GM18907 (cell line): ENCODE measurements around the gene TMEM145.

Experiments used
- ATAC-seq: cut with Tn5 transposase; IDR thresholded peaks from one replicate; pipeline ENCODE4 v1.9.1; 2021; ENCODE audit warnings: mild to moderate bottlenecking, moderate library complexity; ENCODE audit not compliant: unreplicated experiment

Gene TMEM145

DNA sequence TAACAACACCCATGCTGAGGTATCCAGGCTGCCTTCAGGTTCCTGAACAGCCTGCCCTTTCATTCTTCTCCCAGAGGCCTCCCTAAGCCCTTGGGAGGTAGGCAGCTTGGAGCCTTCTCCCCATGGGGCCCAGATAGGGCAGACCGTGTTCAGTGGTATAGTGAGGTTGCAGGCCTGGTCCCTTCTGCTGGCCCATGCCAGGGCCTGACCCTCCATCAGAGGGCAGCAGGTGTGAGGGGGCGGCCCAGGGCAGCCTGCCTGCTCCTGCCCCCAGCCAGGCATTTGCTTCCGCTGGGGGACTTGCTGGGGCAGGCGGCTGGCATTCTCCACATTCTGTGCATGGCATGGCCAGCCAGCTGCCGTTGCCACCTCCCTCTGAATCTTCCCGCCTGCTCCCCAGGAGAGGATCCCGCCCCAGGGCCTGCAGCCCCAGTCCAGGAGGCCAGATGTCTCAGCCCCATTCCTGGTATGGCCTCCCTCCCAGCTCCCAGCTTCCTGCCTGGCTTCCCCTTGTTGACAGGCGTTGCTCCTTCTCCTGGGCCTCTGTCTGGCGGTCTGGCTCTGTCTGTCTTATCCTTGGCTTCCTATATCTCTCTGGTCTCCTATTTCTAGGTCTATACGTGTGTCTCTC, 35.2 kb upstream of the TMEM145 start:
- no peak for ATAC-seq

DNA sequence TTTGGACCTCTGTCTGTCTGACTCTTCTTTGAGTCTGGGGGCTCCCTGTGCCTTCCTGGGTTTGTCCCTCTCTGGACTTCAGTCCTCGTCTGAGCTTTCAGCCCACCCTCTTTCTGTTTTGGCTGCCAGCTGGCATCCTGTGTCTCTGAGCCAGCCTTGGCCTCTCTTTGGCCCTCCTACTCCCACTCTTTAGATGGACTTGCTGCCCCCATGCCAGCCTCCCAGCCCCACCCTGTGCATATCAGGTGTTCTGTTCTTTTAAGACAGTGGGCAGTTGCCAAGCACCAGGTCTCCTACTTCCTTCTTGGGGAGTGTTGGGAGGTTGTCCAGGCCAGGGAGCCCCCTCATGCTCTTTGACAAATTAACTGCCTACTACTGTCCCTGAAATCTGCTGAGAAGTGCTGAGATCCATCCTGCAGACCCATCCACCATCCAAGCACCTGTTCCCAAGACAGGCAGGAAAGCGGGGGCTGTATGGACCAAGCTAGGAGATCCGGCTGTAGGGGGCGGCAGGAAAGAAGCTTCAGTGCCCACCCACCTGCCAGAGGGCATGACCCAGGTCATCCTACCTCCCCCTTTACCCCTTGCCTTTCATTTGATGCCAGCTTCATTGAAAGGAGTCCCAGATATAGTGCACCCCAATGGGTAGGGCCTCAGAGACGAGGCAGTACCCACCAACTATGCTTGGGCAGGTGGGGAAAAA, 34.5 kb upstream of the TMEM145 start:
- ATAC-seq = no peak

DNA sequence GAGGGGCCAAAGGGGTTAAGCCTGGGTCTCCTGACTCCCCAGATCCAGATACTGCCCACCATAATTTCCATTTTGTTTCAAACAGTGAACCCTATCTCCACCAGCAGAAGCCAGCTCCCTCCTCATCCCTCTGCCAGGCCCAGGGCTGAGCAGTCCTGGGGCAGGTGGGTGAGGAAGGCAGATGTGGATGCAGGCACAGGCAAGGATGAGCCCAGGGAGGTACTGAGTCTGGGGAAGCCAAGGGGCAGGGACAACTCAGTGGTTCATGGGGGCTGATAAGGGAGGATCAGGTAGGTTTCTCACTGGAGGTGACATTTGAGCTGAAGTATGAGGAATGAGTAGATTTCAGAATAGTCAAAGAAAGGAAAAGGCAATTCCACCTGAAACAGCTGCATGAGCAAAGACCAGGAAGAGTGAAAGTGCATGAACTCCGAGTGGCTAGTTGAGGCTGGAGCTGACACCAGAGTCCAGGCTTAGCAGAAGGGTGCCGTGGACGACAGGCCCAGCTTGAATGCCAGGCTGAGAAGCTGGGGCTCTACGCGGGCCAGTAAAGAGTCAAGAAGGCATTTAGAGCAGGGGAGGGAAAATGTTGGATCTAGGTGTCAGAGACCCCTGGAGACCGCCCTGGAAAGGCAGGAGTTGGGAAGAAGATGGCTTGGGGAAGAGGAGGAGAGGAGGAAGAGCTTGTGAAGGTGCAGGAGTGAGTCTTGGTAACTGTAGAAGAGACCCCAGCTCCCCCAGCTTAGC, 33.8 kb upstream of the TMEM145 start:
- no peak for ATAC-seq

DNA sequence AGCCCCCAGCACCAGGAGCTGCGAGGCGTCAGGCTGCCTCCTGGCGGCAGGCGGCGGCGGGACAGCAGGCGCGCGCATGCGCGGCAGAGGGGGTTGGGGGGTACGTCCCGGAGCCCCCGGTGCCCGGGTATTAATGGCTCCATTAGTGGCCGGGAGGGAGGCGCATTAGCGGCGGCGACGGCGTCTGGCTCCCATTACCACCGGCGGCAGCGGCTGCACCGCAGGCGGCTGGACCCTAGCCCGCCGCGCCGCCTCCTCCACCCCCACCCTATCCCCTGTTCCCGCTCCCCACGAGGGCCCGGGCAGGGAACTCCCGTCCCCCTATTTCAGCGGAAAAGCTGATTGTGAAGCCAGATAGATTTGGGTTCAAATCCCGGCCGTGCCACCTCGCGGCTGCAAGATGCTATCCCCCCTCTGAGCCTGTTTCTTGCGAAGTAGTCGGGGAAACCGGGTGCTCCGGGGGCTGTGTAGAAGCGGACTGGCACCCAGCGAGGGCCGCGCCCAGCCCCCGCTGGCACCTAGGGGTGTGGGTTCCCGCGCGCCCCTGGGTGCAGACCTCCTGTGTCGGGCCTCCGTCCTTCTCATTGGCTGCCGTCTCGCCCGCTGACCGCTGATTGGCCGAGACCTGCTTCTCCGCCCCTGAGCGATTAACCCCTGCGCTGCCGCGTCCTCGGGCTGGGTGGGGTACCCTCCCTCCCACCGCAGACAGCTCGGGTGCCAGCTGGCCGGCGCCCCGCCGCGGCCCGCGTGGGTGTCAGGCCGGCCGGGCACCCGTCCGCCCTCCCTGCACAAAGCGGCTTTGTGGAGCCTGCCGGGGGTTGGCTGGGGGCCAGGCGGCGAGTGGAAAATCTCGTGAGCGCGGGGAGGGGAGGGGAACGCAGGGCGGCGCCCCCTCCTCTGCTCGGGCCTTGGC, 33.0 kb upstream of the TMEM145 start:
- ATAC-seq = peak; percentile 30

DNA sequence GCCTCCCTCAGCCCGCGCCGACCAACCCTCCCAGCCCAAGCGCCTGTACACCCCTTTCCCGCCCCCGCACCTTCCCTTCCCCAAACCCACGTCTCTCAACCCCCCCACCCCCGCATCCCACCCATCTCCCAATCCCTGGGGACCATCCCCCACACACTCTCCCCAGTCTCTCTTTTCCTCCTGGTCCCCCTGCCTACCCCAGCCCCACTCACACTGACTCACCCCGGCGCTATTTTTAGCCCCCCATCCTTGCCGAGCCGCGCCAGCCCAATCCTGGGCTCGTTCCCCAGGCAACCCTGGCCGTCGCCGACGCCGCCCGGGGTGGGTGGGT, 32.3 kb upstream of the TMEM145 start:
- ATAC-seq = no peak

DNA sequence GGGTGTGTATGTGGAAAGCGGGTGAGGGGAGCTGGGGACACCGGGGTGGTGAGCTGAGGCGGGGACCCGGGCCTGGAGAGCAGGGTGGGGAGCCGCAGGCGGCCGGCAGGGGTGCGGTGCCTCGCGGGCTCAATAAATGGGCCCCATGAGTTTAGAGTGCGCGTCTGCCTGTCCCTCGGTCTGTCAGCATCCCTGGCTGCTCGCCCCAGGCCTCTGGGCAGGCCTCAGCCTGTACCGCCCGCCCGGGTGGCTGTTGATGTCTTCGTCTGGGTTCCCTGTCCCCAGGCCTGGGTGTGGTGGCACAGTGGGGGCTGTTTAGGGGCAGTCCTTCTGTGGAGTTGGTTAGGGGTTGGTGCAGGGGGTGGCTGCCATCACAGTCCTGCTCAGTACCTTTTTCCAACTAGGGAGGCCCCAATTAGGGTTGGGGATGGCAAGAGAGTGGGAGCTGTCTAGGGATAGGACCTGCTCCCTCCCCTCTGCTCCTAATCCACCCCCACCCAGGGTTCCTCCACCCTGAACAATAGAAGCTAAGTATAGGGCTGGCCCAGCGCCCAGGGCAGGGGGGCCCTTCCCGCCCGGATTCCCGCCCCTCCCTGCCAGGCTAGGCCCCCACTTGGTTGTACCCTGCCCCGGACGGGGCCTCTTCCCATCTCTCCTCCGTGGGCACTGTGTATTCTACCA, 31.8 kb upstream of the TMEM145 start:
- ATAC-seq = no peak

DNA sequence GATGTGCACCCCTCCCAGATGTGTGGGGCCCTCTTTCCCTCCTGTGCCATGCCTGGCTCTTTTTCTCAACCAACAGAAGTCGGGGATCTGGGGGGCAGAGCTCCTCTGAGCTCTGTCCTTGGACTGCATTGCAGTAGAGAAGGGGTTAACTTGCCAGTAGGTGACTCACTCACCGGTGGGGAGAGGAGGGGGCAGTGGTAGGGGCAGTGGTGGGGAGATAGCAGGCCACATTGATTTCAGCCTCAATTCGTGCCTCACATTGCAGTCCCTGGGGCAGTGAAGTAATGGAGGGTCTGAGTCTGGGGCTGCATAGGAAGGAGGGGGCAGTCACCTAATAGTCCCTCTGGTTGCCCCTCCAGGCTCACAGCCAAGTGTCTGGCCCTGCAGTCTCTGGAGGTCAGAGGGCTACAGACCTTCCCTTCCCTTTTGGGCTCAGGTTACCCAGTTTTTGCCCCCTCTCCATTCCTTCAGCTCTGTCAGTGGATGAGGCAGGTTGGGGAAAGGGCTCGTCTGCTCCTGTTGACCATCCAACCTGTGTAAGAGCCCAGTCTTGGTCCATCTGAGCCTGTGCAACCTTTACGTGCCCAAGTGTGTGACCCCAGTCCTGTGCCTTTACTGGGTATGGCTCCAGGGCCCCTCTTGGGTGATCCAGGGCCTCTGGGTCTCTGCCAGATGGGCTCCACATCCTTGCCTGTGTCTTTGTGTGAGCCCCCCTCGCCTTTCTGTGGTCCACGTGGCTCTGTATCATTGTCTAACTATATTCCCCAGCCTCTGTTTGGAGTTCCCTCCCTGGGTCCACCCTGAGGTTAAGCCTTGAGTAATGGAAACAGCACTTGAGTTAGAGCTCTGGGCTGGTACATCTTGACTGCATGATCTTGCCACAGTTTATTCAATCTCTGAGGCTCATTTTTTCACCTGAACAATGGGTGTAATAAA, 31.0 kb upstream of the TMEM145 start:
- no peak for ATAC-seq

DNA sequence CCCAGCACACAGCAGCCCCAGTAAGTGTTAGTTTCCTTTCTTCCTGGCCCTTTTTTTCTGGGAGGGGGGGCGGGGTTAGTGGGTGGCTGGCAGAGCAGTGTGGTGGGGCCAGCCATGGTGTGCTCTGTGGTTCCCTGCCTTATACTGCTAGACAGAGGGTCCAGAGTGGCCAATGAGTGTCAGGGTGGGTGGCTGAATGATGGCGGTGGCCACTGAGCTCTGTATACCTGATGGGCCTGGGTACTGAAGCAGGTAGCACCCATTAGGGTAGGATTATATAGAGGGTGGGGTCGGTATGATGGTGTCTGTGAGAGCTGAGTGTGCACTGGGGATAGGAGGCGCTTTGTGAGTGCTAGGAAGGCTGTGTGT, 30.3 kb upstream of the TMEM145 start:
- no peak for ATAC-seq

DNA sequence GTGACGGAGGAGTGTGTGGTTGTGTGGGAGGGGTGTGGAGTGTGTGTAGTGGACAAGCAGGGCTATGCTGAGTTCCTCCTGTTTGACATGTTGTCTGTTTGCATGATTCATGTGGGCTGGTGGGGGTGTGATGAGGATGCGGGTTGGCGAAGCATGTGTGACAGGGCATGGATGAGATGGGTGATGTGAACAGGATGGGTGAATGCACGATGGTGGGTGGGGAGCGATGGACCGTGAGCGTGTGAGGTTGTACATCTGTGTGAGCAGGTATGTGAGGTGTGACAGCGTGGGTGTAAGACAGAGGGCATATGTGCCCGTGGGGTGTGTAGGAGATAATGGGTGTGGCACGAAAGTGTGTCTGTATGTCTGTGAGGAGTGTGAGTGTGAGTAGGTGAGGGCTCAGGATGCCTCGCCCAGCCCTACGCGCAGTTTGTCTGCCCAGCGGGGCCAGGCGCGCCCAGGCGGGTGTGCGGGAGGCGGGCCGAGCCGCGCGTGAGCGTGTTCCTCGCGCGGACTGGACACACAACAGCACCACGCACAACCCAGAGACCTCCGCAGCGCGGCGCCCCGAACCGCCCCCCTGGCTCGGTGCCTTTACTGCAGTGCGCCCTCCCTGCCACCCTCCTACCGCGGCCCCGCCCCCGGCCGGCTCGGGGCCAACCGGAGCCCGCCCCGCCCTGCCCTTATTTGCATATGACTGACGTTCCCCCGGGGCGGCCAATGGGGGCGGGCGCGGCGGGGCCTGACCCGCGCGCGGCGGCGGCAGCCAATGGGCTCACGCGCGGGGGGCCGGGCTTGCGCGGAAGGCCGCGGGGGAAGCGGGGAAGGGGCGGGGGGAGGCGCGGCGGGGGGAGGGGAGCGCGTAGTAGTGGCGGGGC, 29.7 kb upstream of the TMEM145 start:
- ATAC-seq = peak; percentile 48

DNA sequence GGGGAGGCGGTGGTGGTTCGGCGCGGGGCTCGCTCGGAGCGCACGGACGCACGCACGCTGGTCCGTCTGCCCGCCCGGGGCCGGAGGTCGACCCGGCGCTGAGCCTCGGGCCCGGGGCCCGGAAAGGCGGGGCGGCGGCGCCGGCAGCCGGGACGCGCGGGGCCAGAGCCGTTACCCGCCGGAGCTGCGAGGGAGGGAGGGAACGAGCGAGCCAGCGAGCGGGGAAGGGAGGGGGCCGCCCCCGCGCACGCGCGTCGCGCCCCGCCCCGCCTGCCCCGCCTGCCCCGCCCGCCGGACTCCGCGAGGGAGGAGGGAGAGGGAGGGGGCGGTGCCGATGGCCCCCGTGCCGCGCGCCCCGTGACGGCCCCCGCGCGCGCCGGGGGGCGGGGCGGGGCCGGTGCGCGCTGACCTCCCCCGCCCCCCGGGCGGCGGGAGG, 29.0 kb upstream of the TMEM145 start:
- ATAC-seq = peak; percentile 29

DNA sequence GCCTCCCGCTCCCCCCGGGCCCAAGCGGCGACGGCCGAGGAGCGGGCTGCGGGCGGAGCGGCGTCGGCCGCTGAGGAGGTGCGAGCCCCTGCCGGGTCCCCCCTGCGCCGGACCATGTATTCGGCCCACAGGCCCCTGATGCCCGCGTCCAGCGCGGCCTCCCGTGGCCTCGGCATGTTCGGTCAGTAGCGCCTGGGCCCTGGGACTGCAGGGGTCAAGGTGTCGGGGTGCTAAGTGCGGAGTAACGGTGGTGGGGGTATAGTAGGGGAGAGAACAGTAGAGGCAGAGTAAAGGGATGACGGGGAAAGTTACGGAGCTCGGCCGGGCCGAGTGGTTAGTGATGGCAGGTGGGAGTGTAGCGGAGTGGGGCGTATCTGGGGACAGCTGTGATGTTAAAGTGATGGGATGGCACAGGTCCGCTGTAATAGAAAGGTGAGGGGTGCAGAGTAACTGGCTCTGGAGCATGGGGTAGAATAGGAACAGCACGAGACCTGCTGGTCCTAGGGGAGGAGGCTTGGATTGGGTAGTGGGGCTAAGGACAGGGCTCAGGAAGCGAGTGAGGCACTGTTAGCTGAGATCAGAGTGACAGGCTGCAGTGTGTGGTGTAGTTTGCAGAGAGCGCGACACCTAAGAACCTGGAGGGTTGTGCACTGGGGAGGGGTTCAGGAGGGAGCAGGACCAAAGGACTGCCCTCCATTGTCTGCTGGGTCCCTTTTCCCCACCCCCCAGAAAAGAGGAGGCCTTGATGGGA, 28.3 kb upstream of the TMEM145 start:
- ATAC-seq = no peak

DNA sequence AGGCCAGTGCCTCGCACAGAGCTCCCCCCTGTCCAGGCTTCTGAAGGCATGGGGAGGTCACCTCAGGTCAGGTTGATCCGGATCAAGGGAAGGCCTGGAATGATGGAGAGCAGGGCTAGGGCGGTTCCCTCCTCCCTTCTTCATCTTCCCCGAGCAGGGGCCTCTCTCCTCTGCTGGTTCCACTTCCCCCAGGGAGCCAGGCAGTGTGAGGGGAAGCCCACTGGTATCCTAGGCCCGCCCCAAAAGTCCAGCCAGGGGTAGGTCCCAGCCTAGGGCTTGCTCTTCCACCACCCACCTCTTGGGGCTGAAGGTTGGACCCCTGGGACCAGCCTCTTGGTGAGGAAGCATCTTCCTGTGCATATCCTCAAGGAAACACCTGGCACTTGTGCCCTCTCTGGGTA, 27.6 kb upstream of the TMEM145 start:
- ATAC-seq = no peak

DNA sequence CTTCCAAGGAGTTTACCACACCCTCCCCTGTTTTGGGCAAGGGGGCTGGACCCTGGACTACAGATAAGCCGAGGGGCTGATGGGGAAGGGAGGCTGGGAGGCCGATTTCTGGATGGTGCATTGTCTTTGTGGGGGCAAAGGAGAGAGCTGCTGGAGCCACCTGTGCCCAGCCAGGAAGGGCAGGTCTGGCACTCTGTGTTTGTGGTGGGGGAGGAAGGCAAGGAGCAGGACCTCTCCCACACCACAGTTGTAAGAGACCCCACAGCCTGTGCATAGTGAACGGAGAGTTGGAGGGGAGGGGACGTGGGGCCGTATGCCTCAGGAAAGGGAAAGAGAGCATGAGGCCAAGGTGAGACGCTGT, 27.1 kb upstream of the TMEM145 start:
- ATAC-seq = no peak

DNA sequence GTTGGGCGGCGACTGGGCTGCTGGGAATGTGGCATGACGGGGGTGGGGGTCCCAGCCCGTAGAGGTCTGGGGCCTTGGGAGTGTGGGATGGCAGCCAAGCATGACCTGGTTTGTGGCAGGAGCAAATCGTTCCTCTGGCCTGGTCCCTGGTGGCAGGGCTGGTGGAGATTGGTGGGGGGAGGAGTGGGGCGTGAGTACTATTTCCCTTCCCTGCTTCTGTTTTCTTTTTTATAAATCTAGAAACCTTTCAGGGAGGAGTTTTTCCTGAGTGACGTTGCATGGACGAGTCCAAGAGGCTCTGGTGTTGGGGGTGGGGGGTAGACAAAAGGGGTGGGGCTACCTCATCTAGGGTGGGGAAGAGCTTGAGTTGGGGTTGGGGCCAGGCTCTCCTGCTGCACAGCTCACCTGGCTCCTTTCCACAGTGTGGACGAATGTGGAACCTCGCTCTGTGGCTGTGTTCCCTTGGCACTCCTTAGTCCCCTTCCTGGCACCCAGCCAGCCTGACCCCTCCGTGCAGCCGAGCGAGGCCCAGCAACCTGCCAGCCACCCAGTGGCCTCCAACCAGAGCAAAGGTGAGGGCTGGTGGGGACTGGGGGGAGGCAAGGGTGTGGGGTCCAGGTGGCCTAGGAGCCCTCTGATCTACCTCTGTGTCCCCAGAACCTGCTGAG, 26.6 kb upstream of the TMEM145 start:
- no peak for ATAC-seq

DNA sequence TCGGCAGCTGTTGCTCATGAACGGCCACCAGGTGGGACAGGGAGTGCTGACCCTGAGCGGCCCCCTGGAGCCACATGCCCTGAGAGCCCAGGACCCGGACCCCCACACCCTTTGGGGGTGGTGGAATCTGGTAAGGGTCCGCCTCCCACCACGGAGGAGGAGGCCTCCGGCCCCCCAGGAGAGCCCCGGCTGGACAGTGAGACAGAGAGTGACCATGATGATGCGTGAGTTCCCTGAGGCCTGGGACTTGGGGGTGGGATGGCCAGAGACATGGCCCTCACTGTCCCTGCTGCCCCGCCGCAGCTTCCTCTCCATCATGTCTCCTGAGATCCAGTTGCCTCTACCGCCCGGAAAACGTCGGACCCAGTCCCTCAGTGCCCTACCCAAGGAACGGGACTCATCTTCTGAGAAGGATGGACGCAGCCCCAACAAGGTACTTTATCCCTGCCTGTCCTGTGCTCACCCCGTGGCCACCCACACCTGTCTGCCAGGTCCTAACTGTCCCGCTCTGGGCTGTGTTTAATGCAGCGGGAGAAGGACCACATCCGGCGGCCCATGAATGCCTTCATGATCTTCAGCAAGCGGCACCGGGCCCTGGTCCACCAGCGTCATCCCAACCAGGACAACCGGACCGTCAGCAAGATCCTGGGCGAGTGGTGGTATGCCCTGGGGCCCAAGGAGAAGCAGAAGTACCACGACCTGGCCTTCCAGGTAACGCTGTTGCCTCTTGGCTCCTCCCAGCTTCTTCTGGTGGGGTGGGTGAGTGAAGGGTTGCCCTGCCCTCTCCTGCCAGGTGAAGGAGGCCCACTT, 25.9 kb upstream of the TMEM145 start:
- no peak for ATAC-seq

DNA sequence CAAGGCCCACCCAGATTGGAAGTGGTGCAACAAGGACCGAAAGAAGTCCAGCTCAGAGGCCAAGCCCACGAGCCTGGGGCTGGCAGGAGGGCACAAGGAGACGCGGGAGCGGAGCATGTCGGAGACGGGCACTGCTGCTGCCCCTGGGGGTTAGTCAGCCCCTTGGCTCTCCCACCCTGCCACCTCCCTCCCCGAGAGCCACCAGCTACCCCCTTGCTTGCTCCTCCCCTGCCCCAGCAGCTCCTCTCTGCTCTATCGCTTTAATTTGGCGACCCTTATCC, 25.3 kb upstream of the TMEM145 start:
- ATAC-seq = no peak

DNA sequence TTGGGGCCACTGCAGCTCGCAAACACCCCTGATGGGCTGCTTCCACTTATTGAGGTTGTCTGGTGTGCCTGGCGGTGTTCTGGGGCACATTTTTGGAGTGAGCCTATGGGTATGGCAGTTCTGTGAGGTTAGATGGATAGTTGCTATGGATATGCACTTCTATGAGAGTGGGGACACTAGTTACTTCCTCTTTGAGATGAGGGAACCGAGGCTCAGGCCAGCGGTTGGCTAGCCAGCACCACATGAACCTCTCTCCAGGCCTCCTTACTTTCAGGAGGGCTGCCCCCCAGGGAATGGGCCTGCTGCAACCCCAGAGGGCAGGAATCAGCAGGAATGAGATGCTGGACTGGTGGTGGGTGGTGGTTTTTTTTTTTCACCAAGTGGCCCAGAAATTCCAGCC, 24.7 kb upstream of the TMEM145 start:
- ATAC-seq = no peak
